GM10847 (cell line): ENCODE results near the gene ADORA3.

Experiments
- POLR2A ChIP-seq: IDR thresholded peaks from 2 replicates; pipeline ENCODE4 v1.6.1; 2011; ENCODE audit not compliant: insufficient read length; ENCODE audit errors: extremely low read depth

ADORA3 gene

GRCh38 chr1:111468717-111469100 is 34.7 kb downstream of the ADORA3 start:
- TF ChIP-seq POLR2A, result no peak

DNA sequence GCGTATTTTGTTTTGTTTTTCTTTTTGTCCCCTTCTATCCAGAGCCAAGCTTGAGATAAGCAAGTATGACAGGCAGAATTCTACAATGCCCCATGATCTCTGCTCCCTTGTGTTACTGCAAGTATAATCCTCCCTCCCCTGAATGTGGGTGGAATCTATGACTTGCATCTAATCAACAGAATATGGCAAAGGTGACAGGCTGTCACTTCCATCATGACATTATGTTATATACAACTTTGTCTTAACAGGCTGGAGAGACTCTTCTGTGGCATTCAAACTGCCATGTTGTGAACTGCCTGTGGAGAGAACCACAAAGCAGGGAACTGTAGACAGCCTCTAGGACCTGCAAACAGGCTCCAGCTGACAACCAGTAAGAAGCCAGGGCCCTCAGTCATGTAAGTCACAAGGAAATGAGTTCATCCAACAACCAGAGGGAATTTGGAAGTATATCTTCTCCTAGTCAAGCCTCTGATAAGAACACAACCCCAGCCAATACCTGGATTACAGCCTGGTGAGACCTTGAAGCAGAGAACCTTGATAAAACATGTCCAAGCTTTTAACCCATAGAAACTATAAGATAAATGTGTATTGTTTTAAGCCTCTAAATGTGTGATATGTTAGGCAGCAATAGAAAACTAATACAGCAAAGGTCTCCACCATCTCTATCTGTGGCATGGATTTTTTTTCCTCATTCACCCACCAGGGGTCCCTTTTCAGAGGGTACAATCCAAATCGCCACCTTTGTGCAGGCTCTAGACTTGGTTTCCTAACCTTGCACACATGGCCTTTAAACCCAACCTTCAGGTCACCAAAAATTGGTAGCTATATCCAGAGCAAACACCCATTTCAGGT is 35.3 kb downstream of the ADORA3 start:
- TF ChIP-seq POLR2A, result no peak

DNA sequence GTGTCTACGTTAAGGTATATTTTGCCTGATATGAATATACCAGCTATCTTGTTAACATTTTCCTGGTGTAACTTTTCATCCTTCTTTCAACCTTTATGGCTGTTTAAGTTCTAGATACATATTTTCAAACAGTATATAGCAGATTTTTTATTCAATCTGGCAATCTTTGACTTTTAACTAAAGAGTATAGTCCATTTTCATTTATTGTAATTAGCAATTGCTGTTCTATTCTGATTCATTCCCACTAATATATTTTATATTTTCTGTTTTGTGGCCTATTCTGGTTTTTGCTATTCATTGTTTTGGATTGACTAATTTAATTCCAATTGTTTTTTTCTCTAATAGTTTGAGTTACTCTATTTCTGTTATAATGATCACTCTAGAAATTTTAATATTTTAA is 37.0 kb downstream of the ADORA3 start:
- no peak for TF ChIP-seq POLR2A

GRCh38 chr1:111465754-111466153 is 37.7 kb downstream of the ADORA3 start:
- no peak for TF ChIP-seq POLR2A

DNA sequence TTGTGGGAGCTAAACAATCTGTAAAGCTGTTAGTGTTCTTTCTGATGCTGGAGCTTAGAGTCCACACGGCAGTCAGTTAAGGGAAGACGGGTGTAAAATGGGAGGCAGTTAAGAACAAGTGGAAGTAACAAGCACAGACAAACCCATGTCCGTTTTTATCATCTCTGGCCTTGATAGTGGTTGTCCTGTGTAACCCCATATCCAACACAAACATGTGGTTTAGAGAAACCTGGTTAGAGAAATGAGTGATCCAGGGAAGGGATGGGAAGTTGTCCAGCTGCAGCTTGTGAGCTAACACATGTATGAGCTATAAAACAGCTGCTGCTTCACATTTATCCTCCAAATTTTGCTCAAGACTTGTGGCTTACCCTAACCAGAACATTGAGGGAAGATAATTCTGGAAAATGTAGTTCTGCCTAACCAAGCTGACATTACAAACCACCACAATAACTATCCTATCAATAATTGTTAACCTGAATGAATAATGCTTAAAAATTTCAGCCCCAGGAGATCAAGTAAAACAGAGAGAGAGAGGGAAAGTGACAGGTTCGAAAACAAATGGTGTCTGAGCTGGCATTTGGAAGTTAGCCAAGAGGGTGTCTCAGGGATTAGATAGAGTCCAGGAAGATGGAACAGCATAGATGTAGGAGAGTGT is 40.3 kb downstream of the ADORA3 start:
- no peak for TF ChIP-seq POLR2A

DNA sequence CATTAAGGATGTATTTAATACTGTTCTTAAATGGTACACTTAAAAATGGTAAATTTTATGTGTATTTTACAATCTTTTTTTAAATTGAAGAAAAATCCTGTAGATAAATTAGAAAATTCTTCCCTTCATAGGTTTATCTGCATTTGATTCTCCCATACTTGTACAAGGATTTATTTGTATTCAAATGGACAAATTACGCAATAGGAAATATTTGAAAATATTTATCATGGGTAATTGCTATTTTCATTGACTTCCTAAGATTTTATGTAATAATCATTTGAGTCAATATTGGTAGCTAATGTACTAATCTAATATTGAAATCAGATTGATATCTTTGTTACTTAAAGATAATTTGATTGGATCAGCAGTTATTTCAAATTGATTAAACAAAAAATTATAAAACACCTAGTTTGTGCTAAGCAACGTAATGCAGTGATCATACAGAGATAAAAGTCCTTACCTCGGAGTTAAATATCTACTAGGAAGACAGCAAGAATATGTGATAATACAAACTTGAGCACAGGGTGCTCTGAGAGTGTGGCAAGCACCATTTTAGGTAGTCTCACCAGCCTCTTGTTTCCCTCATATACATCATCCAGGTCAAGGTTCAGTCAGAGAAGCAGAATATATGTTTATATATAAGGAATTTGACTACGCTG is 40.9 kb downstream of the ADORA3 start:
- TF ChIP-seq POLR2A, result no peak

GRCh38 chr1:111461765-111462164 is 41.7 kb downstream of the ADORA3 start:
- no peak for TF ChIP-seq POLR2A

DNA sequence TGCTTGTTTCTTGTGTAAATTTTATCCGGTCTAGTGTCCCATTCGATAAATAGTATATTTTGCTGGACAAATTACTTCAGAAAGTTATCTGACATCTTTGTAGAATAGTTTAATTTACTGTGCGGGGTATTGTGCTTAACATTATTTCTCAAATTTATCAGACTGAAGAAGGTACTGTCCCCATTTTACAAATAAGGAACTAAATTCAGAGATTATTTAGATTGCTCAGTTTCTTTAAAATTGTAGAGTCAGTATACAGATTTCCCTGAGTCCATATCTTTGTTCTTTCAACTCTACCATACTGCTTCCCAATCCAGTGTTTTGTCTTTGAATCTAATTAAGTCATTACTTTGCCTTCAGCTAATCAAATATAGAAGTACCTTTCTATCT is 47.8 kb downstream of the ADORA3 start:
- TF ChIP-seq POLR2A, result no peak

- TF ChIP-seq POLR2A, result no peak
Observed at GRCh38 chr1:111454859-111455641, 48.4 kb downstream of the ADORA3 start.

DNA sequence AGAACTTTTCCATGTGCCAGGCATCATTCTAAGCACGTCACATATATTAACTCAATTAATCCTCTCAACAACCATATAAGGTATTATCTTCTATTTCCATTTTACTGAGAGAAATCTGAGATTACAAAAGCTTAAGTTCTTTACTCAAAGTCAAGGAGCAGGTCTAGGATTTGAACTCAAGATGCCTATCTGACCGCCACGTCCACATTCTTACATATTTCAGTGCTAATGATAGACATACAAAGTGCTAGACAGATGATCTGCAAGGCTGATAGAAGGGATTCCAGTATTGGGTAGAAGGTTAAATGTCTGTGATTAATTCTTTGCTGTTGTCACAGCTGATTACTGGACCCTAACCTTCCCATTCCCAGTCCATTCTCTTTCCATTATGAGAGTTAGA is 49.7 kb downstream of the ADORA3 start:
- TF ChIP-seq POLR2A, result no peak

GRCh38 chr1:111452581-111452980 is 50.9 kb downstream of the ADORA3 start:
- TF ChIP-seq POLR2A, result no peak

- no peak for TF ChIP-seq POLR2A
Observed at GRCh38 chr1:111450185-111450584, 53.2 kb downstream of the ADORA3 start.

DNA sequence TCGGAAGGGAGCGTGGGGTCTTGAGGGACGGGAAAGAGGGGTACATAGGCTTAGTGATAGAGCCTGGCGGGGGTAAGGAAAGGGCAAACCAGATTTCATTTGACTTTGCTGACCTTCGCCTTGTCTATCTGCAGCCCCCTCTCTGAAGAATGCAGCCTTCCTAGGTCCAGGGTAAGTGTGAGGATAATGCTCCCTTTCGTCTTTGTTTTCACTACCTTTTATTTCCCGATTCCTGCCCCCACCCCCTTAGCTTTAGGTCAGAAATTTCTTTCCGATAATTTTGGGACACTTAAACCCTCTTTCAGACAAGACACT is 53.8 kb downstream of the ADORA3 start:
- TF ChIP-seq POLR2A, result no peak
